NCI-H1417 treated with DMSO at 0.1 percent for 48 hours (cell line): ENCODE results near the gene PCNX1.
"Not testable (repeated sequence)": the region's sequence is repeated elsewhere in the genome, so short reads cannot be mapped to it uniquely, and the experiment has no call there.

ENCODE experiments used
- DNase-seq: peaks from one replicate; lab custom pipeline; 2025; lab: John Stamatoyannopoulos, UW

Gene PCNX1

DNA sequence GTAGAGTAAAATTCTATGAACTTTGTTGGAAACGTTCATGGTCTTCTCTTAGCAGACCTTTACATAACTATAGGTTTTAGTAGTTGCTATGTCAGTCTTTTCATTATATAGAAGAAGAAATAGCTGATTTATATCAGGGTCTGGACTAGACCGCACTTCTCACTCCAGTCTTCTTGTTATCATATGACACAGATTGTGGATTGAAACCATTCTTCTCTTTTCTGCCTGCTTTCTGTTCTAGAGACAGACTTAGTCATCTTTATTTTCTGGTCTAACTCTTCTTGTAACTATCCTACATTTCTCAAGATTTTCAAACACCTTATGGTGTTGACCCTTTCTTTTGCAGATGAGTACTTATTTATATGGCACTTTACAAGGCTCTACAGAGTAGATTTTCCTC, 55.7 kb downstream of the PCNX1 start:
- DNase-seq = no peak

DNA sequence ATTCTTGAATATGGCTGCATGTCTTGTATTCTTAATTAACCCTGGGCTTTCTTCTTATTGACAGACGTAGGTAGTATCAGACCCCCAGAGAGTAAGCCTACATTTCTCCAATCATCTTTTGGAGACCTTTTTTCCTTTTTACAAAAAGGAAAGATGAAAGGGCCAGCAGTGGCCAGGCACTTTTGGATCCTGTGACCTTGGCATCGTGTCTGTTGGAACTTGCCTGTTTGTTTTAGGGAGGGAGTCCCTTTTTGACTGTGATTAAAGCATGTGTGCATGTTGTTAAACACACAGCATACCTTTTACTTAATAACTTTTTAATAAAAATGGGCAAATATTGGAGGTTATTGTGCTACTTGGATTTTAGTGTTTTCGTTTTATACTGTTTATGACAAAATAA, 57.2 kb downstream of the PCNX1 start:
- no peak for DNase-seq

DNA sequence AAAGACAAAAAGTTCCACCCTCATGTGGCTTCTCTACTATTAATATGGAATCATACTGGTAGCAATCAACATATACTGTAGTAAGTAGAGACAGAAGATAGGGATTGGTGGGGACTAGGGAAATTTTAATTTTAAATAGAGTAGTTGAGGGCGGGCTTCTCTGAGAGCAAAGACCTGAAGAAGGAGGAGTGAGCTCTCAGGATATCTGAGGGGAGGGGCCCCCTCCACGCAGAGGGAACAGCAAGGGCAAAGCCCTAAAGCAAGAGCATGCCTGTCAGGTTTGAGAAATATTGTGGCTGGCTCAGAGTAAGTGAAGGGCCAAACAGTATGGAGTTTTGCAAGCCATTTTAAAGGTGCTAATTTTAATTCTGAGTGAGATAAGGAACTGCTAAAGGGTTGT, 64.3 kb downstream of the PCNX1 start:
- no peak for DNase-seq

DNA sequence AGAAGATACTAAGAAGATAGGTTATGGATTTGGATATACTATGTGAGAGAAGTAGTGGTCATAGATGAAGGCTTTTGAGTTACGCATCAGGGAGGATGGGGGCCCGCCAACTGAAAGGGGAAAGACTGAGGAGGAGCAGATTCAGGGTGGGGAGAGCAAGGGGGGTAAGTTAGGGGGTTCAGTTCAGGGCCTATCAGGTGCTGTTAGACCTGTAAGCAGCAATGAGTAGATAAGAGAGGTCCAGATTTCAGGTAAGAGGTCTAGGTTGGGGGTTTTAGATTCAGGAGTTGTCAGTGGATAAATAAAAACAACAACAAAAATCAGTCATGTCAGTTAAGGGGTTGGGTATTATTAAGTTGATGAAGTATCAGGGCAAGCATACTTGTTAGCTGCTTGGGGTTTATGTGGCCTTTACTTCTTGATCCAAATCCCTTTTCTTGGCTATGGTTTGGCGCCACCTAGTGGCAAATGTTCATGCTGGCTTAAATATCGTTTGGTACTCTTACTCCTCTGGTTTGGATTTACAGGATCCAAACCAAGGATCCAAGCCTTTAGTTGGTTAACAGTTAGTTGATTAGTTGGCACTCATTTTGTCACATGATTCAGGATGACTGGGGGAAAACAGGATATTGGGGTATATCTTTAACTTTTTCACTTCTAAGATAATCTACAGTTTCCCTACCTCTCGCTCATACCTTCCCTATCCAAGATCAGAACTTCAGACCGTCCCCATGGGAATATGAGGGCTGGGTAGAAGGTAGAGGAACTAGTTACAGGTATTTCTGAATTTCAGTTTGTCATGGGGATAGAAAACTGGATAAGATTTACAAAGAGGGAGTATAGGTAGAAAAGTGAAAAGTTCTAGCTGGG, 65.1 kb downstream of the PCNX1 start:
- DNase-seq = no peak

DNA sequence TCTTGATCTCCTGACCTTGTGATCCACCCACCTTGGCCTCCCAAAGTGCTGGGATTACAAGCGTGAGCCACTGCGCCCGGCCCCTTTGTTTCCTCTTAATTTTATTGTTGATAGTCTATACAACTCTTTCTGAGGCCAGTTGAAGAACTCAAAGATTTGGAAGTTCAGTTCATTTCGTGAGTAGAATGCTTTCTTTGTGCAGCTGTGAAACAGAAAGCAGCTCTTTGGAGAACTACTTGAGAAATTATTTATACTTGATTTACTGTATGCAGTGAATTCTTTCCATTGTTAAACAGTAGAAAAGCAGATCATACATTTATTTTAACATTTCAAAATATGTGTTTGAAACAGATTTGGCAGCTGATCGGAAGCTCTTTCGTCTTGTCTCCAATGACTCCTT, 69.3 kb downstream of the PCNX1 start:
- DNase-seq = no peak

DNA sequence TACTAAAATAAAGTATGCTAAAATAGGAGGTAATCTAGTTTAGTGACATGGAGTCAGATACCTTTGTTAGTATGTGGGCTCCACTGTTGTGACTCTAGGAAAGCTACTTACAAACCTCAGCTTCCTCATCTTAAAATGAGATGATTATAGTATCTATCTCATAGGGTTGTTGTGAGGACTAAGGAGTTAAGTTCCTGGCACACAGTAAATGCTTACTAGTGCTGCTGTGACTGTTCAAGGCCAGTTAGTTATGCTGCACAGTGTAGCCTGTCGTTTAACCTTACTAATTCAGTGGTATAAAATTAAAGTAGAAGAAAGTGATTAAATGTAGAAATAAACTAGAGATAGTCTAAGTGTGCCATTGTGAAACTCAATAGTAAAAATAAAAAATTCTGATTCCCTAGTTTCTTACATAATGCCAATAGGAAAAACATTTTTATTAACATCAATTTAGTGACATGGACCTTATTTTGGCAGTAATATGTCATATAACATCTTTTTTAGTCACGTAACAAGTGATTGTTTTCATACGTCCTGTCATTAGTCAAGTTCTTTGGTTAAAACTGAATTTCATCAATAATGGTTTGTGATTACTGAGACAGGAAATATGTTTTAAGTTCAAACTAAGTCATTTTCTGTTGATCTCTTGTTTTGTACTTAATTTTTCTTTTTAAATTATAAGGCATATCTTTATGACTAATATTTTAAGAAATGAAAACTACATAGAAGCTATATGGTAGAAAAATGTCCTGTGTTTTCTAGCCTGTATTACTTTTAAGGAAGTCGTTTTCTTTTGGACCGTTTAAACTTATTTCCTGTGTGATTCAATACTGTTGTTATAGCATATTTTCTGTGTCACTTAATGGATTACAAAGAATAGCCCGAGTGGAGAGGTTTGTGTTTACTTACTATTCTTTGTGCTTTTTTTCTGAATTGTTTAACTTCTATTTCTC, 74.0 kb downstream of the PCNX1 start:
- DNase-seq = no peak

DNA sequence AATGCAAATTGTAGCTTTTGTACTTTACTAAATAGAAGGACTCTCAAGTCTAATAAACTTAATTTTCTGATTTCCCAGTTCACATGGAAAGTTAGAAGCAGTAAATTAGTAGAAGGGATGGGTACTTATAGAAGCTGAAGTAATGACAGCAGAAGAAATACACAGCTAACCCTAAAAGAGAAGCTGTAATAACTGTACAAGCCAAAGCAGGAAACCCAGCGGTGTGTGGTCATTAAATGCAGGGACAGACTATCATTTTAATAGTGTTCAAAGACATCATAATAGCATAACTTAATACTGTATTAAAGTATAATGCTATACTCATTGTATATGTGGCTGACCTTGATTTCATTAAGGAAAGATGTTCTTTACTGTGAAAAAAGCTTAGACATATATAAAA, 74.9 kb downstream of the PCNX1 start:
- DNase-seq = no peak

DNA sequence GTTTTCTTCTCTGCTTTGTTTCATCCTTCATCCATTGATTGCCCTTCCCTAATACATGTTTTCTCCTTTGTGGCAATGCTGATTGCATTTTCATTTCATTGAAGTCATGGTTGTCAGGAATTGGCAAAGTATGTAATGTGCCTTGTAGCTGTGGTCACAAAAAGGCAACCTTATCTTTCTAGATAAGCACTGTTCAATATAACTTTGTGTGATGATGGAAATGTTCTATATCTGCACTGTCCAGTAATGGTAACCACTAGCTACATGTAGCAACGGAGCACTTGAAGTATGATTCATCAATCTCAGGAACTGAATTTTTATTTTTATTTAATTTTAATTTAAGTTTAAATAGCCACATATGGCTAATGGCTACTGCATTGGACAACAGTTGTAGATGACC, 79.8 kb downstream of the PCNX1 start:
- no peak for DNase-seq

DNA sequence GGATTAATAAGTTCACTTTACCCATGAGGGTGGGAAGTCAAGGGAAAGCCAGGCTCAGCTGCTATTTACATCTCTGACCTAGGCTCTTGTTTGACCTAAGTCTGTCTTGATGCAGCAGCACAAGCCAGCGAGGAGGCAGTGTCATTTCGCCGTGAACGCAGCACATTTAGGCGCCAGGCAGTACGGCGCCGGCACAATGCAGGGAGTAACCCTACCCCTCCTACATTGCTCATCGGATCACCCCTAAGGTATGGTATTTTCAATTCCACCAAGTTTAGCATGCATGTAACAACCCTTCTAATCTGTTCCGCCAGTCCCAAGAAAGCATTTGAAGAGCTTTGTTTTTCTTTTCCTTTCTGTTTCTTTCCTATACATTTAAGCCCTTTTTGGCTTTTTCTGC, 81.2 kb downstream of the PCNX1 start:
- no peak for DNase-seq

DNA sequence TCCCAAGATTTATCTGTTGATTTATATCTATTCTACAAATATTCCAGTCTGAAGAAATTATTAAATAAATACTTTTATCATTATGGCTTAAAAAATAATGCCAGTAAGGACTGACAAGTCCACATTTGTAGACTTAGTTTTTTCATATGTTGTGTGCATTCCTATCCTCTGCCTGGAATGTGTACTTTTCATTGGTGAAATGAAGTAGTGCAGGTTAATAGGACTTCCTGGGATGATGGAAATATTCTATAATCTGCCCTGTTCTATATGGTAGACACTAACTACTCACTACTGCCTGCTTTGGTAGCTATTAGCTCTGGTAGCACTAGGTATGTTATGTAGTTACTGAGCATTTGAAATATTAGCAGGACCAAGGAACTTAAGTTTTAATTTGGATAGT, 86.7 kb downstream of the PCNX1 start:
- no peak for DNase-seq

DNA sequence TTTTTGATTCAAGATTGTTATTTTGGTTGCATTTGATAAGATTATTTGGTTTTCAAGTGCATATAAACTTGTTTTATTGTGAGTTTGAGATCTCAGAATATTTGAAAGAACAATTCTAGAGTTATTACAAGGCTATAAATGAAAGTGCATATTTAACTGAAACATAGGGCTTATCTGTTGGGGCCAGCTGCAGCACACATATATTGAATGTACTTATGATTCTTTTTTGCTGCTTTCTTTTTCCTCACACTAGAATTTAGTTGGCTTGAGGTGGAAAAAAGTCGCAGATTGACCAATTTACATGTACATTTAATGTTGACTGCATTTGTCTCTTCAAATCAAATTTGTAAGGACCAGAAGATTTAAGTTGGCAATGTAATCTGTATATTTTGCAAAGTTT, 88.0 kb downstream of the PCNX1 start:
- no peak for DNase-seq

DNA sequence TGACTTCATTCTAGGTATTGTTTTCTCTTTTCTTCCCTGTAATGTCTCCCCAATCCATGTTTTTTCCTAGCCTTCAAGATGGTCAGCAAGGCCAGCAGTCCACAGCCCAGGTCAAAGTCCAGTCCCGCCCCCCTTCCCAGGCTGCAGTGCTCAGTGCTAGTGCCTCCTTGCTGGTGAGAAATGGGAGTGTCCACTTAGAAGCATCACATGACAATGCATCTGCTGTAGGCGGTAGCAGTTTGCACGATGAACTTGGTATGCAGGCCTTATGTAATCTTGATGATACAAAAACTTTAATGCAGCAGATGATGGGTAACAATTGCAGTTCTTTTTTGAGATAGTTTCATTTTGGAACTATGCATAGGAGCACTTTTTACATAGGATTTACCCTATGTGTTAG, 88.4 kb downstream of the PCNX1 start:
- DNase-seq = no peak

DNA sequence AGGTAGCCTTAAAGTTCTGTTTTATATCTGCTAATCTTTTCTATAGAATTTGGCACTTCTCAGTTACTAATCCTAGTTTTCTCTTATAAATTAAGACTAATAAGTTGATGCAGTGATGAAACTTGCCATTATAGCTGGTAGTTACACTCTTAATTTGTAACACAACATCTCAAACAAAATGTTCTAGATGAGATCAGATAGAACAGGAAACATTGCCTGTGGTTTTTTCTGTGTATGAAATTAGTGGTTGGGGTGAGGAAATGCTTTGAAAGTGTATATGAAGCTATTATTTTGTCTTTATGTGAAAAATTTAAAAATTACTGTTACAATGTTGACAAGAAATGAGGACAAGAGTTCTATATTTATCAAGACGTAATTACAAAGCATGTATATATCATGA, 91.9 kb downstream of the PCNX1 start:
- DNase-seq = no peak

DNA sequence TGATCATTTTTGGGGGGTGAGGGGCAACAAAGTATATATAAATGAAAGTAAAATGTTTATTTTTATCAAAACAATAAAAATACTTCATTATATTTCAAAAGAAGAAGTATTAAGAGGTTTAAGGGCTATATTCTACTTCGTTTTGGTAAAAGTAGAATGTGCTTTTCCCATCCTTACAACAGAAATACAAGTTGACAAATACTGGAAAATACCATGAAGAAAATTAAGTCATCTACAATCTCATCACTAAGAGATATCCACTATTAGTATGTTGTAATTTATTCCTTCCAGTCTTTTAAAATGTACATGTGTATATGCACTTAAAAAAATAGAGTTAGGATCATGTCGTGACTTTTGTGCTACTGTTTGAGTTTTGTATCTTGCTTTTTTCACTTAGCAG, 92.8 kb downstream of the PCNX1 start:
- DNase-seq = no peak

DNA sequence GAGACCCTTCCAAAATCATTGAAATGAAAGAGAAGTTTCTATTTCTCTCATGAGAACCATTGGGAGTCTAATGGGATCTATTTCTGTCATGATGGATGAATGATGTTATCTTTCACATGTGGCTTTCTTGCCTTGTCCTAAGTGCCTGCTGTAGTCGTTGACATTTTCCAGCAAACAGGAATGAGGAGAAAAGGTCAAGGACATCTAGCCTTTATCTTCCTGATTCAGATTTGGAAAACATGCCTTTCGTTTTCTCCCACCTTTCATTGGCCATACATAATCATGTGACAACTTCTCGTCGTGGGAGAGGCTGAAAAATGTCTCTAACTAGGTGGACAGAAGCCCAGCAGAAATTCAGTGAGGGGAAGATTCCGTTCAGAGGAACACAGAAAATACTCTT, 94.5 kb downstream of the PCNX1 start:
- DNase-seq = no peak

DNA sequence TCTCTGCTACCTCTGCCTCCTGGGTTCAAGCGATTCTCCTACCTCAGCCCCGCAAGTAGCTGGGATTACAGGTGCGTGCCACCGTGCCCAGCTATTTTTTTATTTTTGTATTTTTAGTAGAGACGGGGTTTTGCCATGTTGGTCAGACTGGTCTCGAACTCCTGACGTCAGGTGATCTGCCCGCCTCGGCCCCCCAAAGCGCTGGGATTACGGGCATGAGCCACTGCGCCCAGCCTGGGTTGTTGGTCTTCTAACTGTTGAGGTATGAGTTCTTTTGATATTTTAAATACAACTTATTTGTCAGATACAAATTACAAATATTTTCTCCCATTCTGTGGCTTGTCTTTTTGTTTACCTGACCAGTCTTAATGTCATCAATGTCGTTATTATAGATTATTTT, 95.9 kb downstream of the PCNX1 start:
- no peak for DNase-seq

DNA sequence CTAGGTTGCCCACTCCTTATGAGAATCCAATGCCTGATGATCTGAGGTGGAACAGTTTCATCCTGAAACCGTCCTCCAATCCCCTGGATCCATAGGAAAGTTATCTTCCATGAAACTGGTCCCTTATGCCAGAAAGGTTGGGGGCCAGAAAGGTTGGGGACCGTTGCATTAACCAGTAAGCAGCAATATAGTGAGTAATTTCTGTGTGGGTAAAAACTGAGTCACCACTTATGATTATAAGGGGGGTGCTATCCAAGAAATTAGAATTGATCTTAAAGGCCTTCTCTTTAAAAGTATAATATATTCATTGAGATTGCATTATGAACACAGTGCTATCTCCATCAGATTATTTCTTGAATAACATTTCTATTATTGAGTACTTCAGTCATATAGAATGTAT, 97.2 kb downstream of the PCNX1 start:
- no peak for DNase-seq

DNA sequence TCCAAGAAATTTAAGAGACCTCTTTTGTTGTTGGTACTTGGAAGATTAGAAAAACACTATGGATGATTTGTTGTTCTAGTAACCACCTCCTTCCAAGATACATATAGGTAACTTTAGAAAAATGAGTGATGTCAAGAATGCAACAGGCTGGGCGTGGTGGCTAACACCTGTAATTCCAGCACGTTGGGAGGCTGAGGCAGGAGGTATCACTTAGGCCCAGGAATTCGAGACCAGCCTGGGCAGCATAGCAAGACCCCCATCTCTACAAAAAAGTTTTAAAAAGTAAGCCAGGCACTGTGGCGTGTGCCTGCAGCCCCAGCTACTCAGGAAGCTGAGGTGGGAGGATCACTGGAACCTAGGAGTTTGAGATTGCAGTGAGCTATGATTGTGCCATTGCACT, 97.8 kb downstream of the PCNX1 start:
- no peak for DNase-seq

DNA sequence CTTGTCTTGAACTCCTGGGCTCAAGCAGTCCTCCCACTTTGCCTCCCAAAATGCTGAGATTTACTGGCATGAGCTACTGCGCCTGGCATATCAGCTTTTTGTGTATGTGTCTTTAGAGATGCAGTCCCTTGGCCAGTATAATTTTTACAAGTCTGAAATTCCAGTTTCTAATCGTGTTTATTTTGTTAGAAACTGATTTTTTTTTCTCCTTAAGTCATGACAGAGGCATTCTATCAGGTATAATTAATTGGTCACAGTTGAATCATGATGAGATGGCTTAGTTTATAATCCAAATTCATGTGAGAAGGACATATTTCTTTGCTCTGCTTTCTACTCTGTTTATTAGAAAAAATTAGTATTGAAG, 98.9 kb downstream of the PCNX1 start:
- no peak for DNase-seq

DNA sequence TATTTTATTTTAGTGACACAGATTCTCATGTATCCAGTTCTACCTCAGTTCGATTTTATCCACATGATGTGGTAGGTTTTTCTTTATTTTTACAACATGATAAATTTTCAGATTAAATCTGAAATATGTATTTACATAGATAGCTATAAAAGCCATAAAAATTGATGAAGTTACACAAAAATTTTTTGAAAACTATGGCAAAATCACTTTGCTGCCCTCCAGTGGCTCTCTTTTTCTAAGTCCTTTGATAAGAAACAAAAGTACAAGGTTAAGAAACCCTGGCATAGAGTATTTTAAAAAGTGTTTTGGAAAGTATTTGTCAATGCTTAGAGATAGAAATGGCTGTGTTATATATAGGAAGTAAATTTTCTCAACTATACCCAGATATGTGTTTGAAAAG, 104.2 kb downstream of the PCNX1 start:
- DNase-seq = no peak

DNA sequence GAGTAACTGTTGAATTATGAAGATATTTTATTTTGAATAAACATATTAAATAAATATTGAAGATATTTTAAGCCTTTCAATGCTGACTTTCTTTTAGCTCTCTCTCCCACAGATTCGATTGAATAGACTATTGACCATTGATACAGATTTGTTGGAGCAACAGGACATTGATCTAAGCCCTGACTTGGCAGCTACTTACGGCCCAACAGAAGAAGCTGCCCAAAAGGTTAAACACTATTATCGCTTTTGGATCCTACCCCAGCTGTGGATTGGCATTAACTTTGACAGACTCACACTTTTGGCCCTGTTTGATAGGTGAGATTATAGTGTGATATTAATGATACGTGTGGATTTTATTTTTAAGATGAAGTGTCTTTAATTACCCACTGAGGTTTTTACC, 105.6 kb downstream of the PCNX1 start:
- DNase-seq = no peak

DNA sequence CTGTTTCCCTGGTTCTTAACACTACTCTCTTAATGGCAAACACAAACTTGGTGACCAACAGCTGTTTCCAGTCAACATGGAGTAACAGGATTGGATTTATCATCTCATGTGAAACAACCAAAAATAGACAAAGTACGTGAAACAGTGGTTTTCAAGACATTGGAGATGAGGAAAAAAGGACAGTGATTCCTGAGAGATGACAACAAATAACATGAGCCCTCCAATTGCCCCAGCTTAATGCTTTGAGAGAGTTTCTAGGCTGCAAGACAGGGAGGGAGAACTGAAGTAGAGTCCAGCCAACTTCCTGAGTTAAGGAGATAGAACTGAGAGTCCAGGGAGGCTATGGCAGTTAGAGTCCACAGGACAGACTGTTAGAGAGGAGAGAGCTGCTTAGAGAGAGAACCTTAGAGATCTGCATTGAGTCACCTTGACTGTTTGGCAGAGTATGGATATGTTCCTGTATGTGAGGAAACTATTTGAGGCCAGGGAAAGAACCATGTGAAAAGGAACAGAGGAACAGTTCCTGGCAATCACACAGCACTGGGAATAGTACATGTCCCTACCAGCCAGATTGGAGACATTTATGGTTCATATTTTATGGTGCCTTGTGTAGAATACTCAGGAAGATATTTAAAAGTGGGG, 106.4 kb downstream of the PCNX1 start:
- no peak for DNase-seq

DNA sequence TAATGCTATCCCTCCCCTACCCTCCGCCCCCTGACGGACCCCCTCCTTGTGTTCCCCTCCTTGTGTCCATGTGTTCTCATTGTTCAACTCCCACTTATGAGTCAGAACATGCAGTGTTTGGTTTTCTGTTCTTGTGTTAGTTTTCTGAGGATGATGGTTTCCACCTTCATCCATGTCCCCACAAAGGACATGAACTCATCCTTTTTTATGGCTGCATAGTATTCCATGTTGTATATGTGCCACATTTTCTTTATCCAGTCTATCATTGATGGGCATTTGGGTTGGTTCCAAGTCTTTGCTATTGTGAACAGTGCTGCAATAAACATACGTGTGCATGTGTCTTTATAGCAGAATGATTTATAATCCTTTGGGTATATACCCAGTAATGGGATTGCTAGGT, 112.7 kb downstream of the PCNX1 start:
- DNase-seq = not testable (repeated sequence)
